ENCODE results near the gene LRRC8D.

DNA sequence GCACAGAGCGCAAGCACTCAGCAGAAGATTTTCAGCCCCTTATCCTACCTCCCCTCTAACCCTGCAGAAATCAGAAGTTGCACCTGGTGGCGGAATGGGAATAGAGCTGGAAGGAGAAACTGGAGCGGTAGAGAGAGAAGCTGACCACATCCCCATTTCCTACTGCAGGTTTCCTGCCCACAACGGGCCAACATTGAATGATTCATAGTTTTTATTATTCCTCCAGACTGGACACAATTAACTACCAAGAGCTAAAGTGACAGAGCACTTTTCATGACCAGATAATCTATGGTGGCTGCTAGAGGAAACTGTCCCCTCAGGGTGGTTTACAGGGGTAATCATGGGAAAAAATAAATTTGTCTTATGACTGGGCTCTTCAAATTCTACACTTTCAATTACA is 21.3 kb upstream of the LRRC8D start:
- TF ChIP-seq, protein P1, sequence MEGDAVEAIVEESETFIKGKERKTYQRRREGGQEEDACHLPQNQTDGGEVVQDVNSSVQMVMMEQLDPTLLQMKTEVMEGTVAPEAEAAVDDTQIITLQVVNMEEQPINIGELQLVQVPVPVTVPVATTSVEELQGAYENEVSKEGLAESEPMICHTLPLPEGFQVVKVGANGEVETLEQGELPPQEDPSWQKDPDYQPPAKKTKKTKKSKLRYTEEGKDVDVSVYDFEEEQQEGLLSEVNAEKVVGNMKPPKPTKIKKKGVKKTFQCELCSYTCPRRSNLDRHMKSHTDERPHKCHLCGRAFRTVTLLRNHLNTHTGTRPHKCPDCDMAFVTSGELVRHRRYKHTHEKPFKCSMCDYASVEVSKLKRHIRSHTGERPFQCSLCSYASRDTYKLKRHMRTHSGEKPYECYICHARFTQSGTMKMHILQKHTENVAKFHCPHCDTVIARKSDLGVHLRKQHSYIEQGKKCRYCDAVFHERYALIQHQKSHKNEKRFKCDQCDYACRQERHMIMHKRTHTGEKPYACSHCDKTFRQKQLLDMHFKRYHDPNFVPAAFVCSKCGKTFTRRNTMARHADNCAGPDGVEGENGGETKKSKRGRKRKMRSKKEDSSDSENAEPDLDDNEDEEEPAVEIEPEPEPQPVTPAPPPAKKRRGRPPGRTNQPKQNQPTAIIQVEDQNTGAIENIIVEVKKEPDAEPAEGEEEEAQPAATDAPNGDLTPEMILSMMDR (conservative IDR thresholded peaks at IDR 0.05; ENCODE audit: low read depth, low read length): no peak
- TF ChIP-seq, protein P2, sequence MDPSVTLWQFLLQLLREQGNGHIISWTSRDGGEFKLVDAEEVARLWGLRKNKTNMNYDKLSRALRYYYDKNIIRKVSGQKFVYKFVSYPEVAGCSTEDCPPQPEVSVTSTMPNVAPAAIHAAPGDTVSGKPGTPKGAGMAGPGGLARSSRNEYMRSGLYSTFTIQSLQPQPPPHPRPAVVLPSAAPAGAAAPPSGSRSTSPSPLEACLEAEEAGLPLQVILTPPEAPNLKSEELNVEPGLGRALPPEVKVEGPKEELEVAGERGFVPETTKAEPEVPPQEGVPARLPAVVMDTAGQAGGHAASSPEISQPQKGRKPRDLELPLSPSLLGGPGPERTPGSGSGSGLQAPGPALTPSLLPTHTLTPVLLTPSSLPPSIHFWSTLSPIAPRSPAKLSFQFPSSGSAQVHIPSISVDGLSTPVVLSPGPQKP (IDR thresholded peaks at IDR 0.05; ENCODE audit: borderline replicate concordance, low read depth, low read length): no peak
